ENCODE results near the gene OXTR. TPM values are rescaled to one million over a fixed set of nuclear protein-coding genes. Genes with fewer than 3 reads are reported as not detected.

OXTR gene
- total RNA-seq, 1 experiment from 2014 or later, result 0.63 TPM

- DNase-seq (ENCODE audit: unreplicated experiment), result no peak
- Mint-ChIP-seq H3K4me1 (ENCODE audit: insufficient read depth, unreplicated experiment) (peaks cover 13% of the 10 kb centered on the region), H3K36me3 (ENCODE audit: insufficient read depth, unreplicated experiment) (no peaks in the 10 kb centered on the region), H3K27ac (ENCODE audit: low read depth, unreplicated experiment) (no peak overlapping the region), H3K4me3 (ENCODE audit: unreplicated experiment) (no peak overlapping the region), H3K9me3 (ENCODE audit: unreplicated experiment) (no peaks in the 10 kb centered on the region), H3K27me3 (ENCODE audit: insufficient read depth, unreplicated experiment) (no peaks in the 10 kb centered on the region)
- POLR2A ChIA-PET, result no interaction called here
- no TSS peak for BruUV-seq (replicated peaks)
- TF ChIP-seq CTCF (IDR thresholded peaks at IDR 0.05; ENCODE audit: unreplicated experiment), result no peak
- CTCF ChIA-PET, result interaction anchor here (0.6 to 3.9 kb wide), 4 partner anchors 8 to 104 kb away, joined by 3 to 31 read pairs (median 3); partner anchors contain the start of gene OXTR
- intact Hi-C loops (cut with micrococcal nuclease), result no loop called here
Observed at GRCh38 chr3:8761866-8762265, 7.5 kb downstream of the OXTR start.

- CTCF ChIA-PET, result interaction anchor here (0.6 to 3.9 kb wide), 2 partner anchors 9 to 155 kb away, joined by 3 to 31 read pairs; partner anchors contain the start of gene OXTR
- intact Hi-C loops (cut with micrococcal nuclease), result no loop called here
Observed at GRCh38 chr3:8760506-8760905, 8.9 kb downstream of the OXTR start.

GRCh38 chr3:8760091-8760490 is 9.3 kb downstream of the OXTR start:
- CTCF ChIA-PET, result interaction anchor here (0.6 to 3.9 kb wide), 2 partner anchors 10 to 155 kb away, joined by 3 to 31 read pairs; partner anchors contain the start of gene OXTR
- H3K9me3 Mint-ChIP-seq (ENCODE audit: unreplicated experiment), result no peaks in the 10 kb centered on the region
- no TSS peak for BruUV-seq (replicated peaks)
- no peak for TF ChIP-seq CTCF (IDR thresholded peaks at IDR 0.05; ENCODE audit: unreplicated experiment)
- no peak overlapping the region for H3K4me3 Mint-ChIP-seq (ENCODE audit: unreplicated experiment)
- H3K4me1 Mint-ChIP-seq (ENCODE audit: insufficient read depth, unreplicated experiment), result peaks cover 13% of the 10 kb centered on the region
- DNase-seq (ENCODE audit: unreplicated experiment), result no peak
- no peaks in the 10 kb centered on the region for H3K36me3 Mint-ChIP-seq (ENCODE audit: insufficient read depth, unreplicated experiment)
- POLR2A ChIA-PET, result no interaction called here
- H3K27me3 Mint-ChIP-seq (ENCODE audit: insufficient read depth, unreplicated experiment), result no peaks in the 10 kb centered on the region
- intact Hi-C loops (cut with micrococcal nuclease), result no loop called here
- H3K27ac Mint-ChIP-seq (ENCODE audit: low read depth, unreplicated experiment), result no peak overlapping the region

More at GRCh38 chr3:8760506-8760905, 8.9 kb downstream of the OXTR start:
- DNase-seq (ENCODE audit: unreplicated experiment), result no peak
- no peaks in the 10 kb centered on the region for H3K9me3 Mint-ChIP-seq (ENCODE audit: unreplicated experiment)
- BruUV-seq (replicated peaks), result no TSS peak
- TF ChIP-seq CTCF (IDR thresholded peaks at IDR 0.05; ENCODE audit: unreplicated experiment), result no peak
- no peaks in the 10 kb centered on the region for H3K36me3 Mint-ChIP-seq (ENCODE audit: insufficient read depth, unreplicated experiment)
- H3K4me1 Mint-ChIP-seq (ENCODE audit: insufficient read depth, unreplicated experiment), result peaks cover 13% of the 10 kb centered on the region
- no peak overlapping the region for H3K27ac Mint-ChIP-seq (ENCODE audit: low read depth, unreplicated experiment)
- no peaks in the 10 kb centered on the region for H3K27me3 Mint-ChIP-seq (ENCODE audit: insufficient read depth, unreplicated experiment)
- POLR2A ChIA-PET, result no interaction called here
- no peak overlapping the region for H3K4me3 Mint-ChIP-seq (ENCODE audit: unreplicated experiment)

GRCh38 chr3:8759038-8759707 is 10.2 kb downstream of the OXTR start:
- Mint-ChIP-seq H3K27me3 (ENCODE audit: insufficient read depth, unreplicated experiment) (no peaks in the 10 kb centered on the region), H3K4me3 (ENCODE audit: unreplicated experiment) (no peak overlapping the region), H3K4me1 (ENCODE audit: insufficient read depth, unreplicated experiment) (peaks cover 13% of the 10 kb centered on the region), H3K9me3 (ENCODE audit: unreplicated experiment) (no peaks in the 10 kb centered on the region), H3K27ac (ENCODE audit: low read depth, unreplicated experiment) (no peak overlapping the region), H3K36me3 (ENCODE audit: insufficient read depth, unreplicated experiment) (no peaks in the 10 kb centered on the region)
- intact Hi-C loops (cut with micrococcal nuclease), result loop anchor here (5.0 kb wide), 1 partner anchor 47 kb away; no protein-coding TSS in a partner anchor
- POLR2A ChIA-PET, result interaction anchor here (1.2 kb wide), 1 partner anchor 19 kb away, joined by 4 read pairs; no protein-coding TSS in a partner anchor
- CTCF ChIA-PET, result interaction anchor here (0.6 to 3.9 kb wide), 4 partner anchors 10 to 127 kb away, joined by 3 to 31 read pairs (median 4); partner anchors contain the start of gene OXTR
- no peak for TF ChIP-seq CTCF (IDR thresholded peaks at IDR 0.05; ENCODE audit: unreplicated experiment)
- BruUV-seq (replicated peaks), result no TSS peak
- no peak for DNase-seq (ENCODE audit: unreplicated experiment)
